ENCODE measurements around the gene BRAT1.

BRAT1 gene

DNA sequence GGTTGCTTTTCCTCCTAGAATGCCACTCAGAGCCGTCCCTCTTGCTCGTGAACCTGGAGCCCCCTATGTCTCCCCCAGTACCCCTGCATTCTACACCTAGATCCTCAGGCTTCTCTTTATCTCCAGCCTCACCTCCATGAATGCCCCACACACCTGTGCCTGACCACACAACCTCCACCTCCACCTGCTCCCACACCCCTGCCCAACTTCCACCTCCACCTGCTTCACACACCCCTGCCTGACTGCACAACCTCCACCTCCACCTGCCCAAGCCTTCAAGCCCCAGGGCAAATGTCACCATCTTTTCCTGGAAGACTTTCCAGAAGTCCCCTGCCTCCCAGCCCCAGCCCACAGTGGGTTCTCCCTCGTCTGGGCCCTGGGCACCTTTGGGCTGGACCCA lies 42.6 kb downstream of the BRAT1 start:
- no peak overlapping the region for H3K4me3 ChIP-seq (ENCODE audit: low read depth, low read length)
- TF ChIP-seq, protein P1, sequence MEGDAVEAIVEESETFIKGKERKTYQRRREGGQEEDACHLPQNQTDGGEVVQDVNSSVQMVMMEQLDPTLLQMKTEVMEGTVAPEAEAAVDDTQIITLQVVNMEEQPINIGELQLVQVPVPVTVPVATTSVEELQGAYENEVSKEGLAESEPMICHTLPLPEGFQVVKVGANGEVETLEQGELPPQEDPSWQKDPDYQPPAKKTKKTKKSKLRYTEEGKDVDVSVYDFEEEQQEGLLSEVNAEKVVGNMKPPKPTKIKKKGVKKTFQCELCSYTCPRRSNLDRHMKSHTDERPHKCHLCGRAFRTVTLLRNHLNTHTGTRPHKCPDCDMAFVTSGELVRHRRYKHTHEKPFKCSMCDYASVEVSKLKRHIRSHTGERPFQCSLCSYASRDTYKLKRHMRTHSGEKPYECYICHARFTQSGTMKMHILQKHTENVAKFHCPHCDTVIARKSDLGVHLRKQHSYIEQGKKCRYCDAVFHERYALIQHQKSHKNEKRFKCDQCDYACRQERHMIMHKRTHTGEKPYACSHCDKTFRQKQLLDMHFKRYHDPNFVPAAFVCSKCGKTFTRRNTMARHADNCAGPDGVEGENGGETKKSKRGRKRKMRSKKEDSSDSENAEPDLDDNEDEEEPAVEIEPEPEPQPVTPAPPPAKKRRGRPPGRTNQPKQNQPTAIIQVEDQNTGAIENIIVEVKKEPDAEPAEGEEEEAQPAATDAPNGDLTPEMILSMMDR (IDR thresholded peaks at IDR 0.05; ENCODE audit: low read depth, low read length), result no peak

DNA sequence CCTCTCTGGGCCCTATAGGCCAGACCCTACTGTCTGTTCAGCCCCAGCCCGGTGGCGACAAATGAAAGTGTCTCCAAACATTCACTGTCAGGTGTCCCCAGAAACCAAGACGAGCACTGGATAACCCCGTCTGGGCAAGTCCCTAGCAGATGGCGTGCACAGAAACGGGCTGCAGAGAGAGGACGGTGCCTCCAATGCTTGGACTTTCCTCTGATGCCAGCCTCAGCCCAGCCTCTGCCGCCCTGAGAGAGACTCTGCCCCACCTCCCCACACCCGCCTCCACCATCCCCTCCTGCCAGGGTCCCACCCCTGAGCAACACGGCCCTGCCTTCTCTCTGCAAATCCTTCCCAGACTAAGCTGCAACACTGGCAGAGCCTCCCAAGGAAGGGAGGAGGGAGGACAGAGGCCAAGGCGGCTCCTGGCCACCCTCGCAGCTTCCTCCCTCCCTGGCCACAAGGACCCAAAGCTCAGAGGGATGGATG lies 43.1 kb downstream of the BRAT1 start:
- TF ChIP-seq, protein P1 (IDR thresholded peaks at IDR 0.05; ENCODE audit: low read depth, low read length), result no peak
- no peak overlapping the region for H3K4me3 ChIP-seq (ENCODE audit: low read depth, low read length)

GRCh38 chr7:2511769-2512168 lies 43.6 kb downstream of the BRAT1 start:
- TF ChIP-seq, protein P1 (IDR thresholded peaks at IDR 0.05; ENCODE audit: low read depth, low read length), result no peak
- no peak overlapping the region for H3K4me3 ChIP-seq (ENCODE audit: low read depth, low read length)

GRCh38 chr7:2510909-2511768 lies 44.2 kb downstream of the BRAT1 start:
- TF ChIP-seq, protein P1 (IDR thresholded peaks at IDR 0.05; ENCODE audit: low read depth, low read length), result no peak

GRCh38 chr7:2510130-2510776 lies 45.1 kb downstream of the BRAT1 start:
- TF ChIP-seq, protein P1 (IDR thresholded peaks at IDR 0.05; ENCODE audit: low read depth, low read length), result no peak
- H3K4me3 ChIP-seq (ENCODE audit: low read depth, low read length), result no peak overlapping the region

More at GRCh38 chr7:2510909-2511768, 44.2 kb downstream of the BRAT1 start:
- no peak overlapping the region for H3K4me3 ChIP-seq (ENCODE audit: low read depth, low read length)

GRCh38 chr7:2509298-2509906 lies 45.9 kb downstream of the BRAT1 start:
- TF ChIP-seq, protein P1 (IDR thresholded peaks at IDR 0.05; ENCODE audit: low read depth, low read length), result no peak
- no peak overlapping the region for H3K4me3 ChIP-seq (ENCODE audit: low read depth, low read length)

Measured in WI38 (cell line).